GM18526 (cell line): Measurements from ENCODE around the gene TNS3.

Experiments
- POLR2A ChIP-seq: IDR thresholded peaks from 3 replicates; pipeline ENCODE4 v1.6.1; 2011; ENCODE audit not compliant: insufficient read length; ENCODE audit errors: extremely low read depth

TNS3 gene

GRCh38 chr7:47394216-47394615 lies 187.7 kb downstream of the TNS3 start:
- TF ChIP-seq POLR2A: no peak

GRCh38 chr7:47393406-47393805 lies 188.5 kb downstream of the TNS3 start:
- no peak for TF ChIP-seq POLR2A

- TF ChIP-seq POLR2A: no peak
Observed at GRCh38 chr7:47392241-47392759, 189.6 kb downstream of the TNS3 start.

DNA sequence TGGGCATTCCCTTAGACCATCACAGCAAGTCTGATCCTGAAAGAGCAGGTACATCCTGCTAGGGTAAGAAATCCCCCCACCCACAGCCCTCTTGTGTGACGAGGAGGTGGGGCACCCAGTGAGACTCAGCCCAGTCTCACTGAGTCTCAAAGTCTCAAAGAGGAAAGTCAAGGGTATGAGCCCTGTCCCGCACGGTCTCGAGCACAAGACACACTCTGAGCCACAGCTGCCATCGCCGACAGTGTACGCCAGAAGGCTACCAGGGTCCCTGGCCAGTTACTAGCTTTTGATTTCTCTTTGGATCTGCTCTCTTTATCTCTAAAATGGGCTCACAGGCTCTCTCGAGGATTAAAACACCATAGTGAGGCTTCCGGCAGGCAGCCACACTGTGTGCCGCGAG lies 190.2 kb downstream of the TNS3 start:
- no peak for TF ChIP-seq POLR2A

GRCh38 chr7:47390914-47391313 lies 191.0 kb downstream of the TNS3 start:
- no peak for TF ChIP-seq POLR2A

- no peak for TF ChIP-seq POLR2A
Observed at GRCh38 chr7:47389923-47390630, 191.8 kb downstream of the TNS3 start.

DNA sequence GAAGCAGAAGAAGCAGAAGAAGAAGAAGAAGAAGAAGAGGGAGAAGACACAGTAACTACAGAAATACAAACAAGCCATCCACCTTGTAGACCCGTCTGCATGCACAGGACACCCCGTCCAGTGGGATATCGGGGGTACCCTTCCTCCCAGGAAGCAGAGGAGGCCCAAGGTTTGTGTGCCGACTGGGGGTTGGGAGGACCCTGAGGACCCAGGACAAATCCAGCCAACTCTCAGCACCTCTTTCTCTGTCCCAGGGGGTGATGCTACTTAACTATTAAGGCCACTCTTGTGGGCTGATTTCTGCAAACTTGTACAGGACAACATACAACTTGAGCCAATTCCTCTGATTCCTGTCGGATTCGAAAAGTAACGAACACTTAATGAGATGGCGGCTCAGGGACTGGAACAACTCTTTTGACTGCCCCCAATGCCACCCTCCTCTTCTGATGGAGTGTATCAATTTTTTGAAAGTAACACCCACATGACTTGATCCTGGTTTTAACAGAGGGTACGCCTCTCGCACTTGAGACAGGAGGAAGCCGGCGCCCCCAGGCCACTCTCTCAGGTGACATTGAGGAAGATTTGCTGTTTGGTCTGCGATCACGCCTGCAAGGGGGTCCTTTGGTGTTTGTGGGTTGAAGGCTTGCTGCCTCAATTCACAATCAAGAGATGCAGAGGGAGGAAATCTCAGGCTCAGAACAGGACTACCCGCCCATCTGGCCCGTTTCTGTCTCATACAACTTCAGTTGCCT lies 192.6 kb downstream of the TNS3 start:
- TF ChIP-seq POLR2A: no peak

GRCh38 chr7:47387506-47387905 lies 194.4 kb downstream of the TNS3 start:
- no peak for TF ChIP-seq POLR2A

GRCh38 chr7:47386273-47386835 lies 195.6 kb downstream of the TNS3 start:
- TF ChIP-seq POLR2A: no peak

- TF ChIP-seq POLR2A: no peak
Observed at GRCh38 chr7:47385536-47386125, 196.3 kb downstream of the TNS3 start.

GRCh38 chr7:47384755-47385535 lies 197.0 kb downstream of the TNS3 start:
- no peak for TF ChIP-seq POLR2A

DNA sequence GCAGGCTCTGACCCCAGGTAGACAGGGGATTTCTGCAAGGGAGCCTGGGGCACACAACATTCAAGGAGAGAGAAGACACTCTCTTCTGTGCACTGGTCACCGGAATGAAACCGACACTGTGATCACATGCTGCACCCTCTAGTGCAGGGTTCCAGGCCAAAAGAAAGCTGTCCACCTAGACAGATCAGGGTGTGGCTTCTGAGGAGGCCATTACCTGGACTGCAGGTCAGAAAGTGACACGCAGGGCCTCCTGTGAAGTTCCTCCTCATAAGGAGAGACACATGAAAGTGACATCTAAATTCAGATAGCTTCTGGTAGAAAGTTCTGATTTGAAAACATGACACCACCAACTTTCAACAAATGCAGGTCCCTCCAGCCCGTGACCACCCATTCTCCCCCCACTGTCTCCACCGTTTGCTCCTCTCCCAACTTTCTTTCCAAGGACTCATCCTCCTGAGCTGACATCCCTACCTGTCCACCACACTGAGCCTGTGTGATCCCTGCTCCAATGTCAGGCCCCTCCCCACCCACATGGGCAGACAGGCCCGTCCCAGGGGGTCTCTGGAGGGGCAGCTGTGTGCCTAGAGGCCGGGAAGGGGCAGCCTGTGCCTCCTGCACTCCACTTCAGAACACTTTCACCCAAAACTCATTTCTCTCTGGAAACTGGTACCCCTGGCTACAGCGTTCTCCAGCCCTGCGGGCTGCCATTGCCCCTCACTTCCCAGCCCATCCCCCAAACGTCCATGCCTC lies 198.0 kb downstream of the TNS3 start:
- no peak for TF ChIP-seq POLR2A

DNA sequence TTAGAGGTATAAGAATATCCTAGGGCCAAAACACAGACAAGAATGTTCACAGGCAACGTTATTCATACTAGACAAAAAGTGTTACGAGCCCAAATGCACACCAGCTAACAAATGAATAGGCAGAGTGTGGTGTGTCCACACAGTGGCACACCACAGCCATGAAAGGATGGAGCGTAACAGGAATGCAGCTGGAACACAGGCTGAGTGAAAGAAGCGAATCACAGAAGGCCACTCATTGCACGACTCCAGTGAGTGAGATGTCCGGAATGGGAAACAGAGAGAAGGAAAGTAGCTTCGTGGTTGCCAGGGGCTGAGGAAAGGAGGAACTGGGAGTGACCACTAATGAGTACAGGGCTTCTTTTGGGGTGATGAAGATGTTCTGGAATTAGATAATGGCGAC lies 198.8 kb downstream of the TNS3 start:
- no peak for TF ChIP-seq POLR2A

DNA sequence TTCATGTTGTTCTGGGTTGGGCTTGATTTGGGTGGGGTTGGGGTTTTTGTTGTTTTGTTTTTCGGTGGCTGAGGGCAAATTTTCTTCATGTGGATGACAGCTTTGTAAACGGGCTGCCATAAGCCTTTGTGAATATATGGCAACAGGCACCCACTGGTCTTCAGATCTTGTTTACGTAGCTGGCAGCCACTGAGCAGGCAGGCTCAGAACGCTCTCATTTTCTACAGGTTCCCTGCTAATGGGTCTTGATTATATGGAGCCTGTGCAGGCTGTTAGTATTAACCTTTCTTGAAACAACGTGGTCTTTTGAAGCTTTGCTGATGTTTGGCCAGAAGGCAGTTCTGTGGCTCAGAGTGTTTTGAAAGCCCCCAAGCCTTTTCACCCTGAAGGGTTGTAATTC lies 199.7 kb downstream of the TNS3 start:
- TF ChIP-seq POLR2A: no peak
